NCI-H2196 (cell line): ENCODE results near the gene TAS1R2.

Source experiments
- DNase-seq: peaks from one replicate; lab custom pipeline; 2025; ENCODE audit not compliant: unreplicated experiment; lab: John Stamatoyannopoulos, UW

TAS1R2 gene

GRCh38 chr1:18803151-18803791 is 56.2 kb downstream of the TAS1R2 start:
- no peak for DNase-seq

- no peak for DNase-seq
Measured at GRCh38 chr1:18802231-18802630, 57.2 kb downstream of the TAS1R2 start.

GRCh38 chr1:18800258-18800657 is 59.2 kb downstream of the TAS1R2 start:
- DNase-seq, result no peak

GRCh38 chr1:18799454-18799853 is 60.0 kb downstream of the TAS1R2 start:
- DNase-seq, result no peak

- DNase-seq, result no peak
Measured at GRCh38 chr1:18798946-18799345, 60.5 kb downstream of the TAS1R2 start.

- DNase-seq, result no peak
Measured at GRCh38 chr1:18798533-18798932, 60.9 kb downstream of the TAS1R2 start.

- no peak for DNase-seq
Measured at GRCh38 chr1:18796950-18797349, 62.5 kb downstream of the TAS1R2 start.

- no peak for DNase-seq
Measured at GRCh38 chr1:18795002-18795689, 64.3 kb downstream of the TAS1R2 start.

- peak; percentile 10 for DNase-seq
Measured at GRCh38 chr1:18794561-18794960, 64.9 kb downstream of the TAS1R2 start.

- peak; percentile 63 for DNase-seq
Measured at GRCh38 chr1:18794051-18794450, 65.4 kb downstream of the TAS1R2 start.

GRCh38 chr1:18793164-18793563 is 66.3 kb downstream of the TAS1R2 start:
- no peak for DNase-seq

GRCh38 chr1:18792747-18793146 is 66.7 kb downstream of the TAS1R2 start:
- no peak for DNase-seq
